22Rv1 (cell line): ENCODE data around the gene SPDYA.

Source experiments
- CTCF ChIP-seq: fragments of 450-650 bp; IDR thresholded peaks from 2 replicates; pipeline ENCODE4 v1.5.1; 2017; ENCODE audit warnings: mild to moderate bottlenecking
- ZFX ChIP-seq: fragments of 450-650 bp; IDR thresholded peaks from 2 replicates; pipeline ENCODE4 v1.6.1; 2017; ENCODE audit warnings: antibody characterized with exemption, borderline replicate concordance

GRCh38 chr2:28870146-28870891 lies 59.7 kb downstream of the SPDYA start, which contains the start of gene TRMT61B:
- no peak for TF ChIP-seq CTCF
- TF ChIP-seq ZFX: no peak
